Cerebellar cortex (tissue), 1 donor: ENCODE results near the gene RAB3C.
"Not testable (repeated sequence)": the region's sequence is repeated elsewhere in the genome, so short reads cannot be mapped to it uniquely, and the experiment has no call there.

Experiments
- DNase-seq: peaks from one replicate; pipeline ENCODE4 v3.0.0-alpha.2; 2015; ENCODE audit warnings: low spot score

RAB3C gene

GRCh38 chr5:58582803-58583491 is at the start of gene RAB3C:
Gene RAB3C, plus strand, starts transcription at chr5:58583075. Its CDS starts 134 bp downstream, at chr5:58583209.
- DNase-seq, result peak; percentile 97

- not testable (repeated sequence) for DNase-seq
Observed at GRCh38 chr5:58541935-58542334, 40.9 kb upstream of the RAB3C start.

- DNase-seq, result no peak
Observed at GRCh38 chr5:58542709-58543108, 40.2 kb upstream of the RAB3C start.

- no peak for DNase-seq
Observed at GRCh38 chr5:58543723-58544122, 39.2 kb upstream of the RAB3C start.

- no peak for DNase-seq
Observed at GRCh38 chr5:58544195-58544594, 38.7 kb upstream of the RAB3C start.

- no peak for DNase-seq
Observed at GRCh38 chr5:58544926-58545325, 37.9 kb upstream of the RAB3C start.

- DNase-seq, result no peak
Observed at GRCh38 chr5:58545912-58546311, 37.0 kb upstream of the RAB3C start.

- DNase-seq, result no peak
Observed at GRCh38 chr5:58548068-58548467, 34.8 kb upstream of the RAB3C start.

GRCh38 chr5:58551492-58551891 is 31.4 kb upstream of the RAB3C start:
- DNase-seq, result no peak

GRCh38 chr5:58557665-58558338 is 25.1 kb upstream of the RAB3C start:
- DNase-seq, result not testable (repeated sequence)

- not testable (repeated sequence) for DNase-seq
Observed at GRCh38 chr5:58563016-58563700, 19.7 kb upstream of the RAB3C start.

- not testable (repeated sequence) for DNase-seq
Observed at GRCh38 chr5:58564043-58564832, 18.6 kb upstream of the RAB3C start.

- no peak for DNase-seq
Observed at GRCh38 chr5:58565033-58565432, 17.8 kb upstream of the RAB3C start.

GRCh38 chr5:58571501-58571900 is 11.4 kb upstream of the RAB3C start:
- DNase-seq, result no peak

- not testable (repeated sequence) for DNase-seq
Observed at GRCh38 chr5:58572973-58573372, 9.9 kb upstream of the RAB3C start.

GRCh38 chr5:58579781-58580180 is 3.1 kb upstream of the RAB3C start:
- DNase-seq, result no peak

GRCh38 chr5:58582019-58582802 is 664 bp upstream of the RAB3C start:
- DNase-seq, result peak; percentile 33

GRCh38 chr5:58595952-58596351 is 13.1 kb downstream of the RAB3C start:
- DNase-seq, result no peak

GRCh38 chr5:58598440-58598839 is 15.6 kb downstream of the RAB3C start:
- no peak for DNase-seq

- no peak for DNase-seq
Observed at GRCh38 chr5:58599217-58599616, 16.3 kb downstream of the RAB3C start.

GRCh38 chr5:58600613-58601012 is 17.7 kb downstream of the RAB3C start:
- not testable (repeated sequence) for DNase-seq
